Astrocyte of the spinal cord (primary cell): Measurements from ENCODE around the gene SLC25A44.

Source experiments
- DNase-seq: peaks from one replicate; pipeline ENCODE4 v3.0.0; 2011; ENCODE audit warnings: low read depth, low spot score
- H3K4me3 ChIP-seq: 2 replicates; pipeline ENCODE4 v1.5.1; 2011; ENCODE audit warnings: low read depth, mild to moderate bottlenecking, low read length, moderate library complexity
- CTCF ChIP-seq: IDR thresholded peaks from 2 replicates; pipeline ENCODE4 v1.5.1; 2012; ENCODE audit warnings: low read depth, mild to moderate bottlenecking, low read length, inconsistent platforms
- in situ Hi-C: cut with HindIII; loops from 2 replicates; pipeline ENCODE4 v1.10.0; 2017; ENCODE audit warnings: low sequenced_read_pairs

Gene SLC25A44

GRCh38 chr1:156155756-156156510, 38.0 kb upstream of the SLC25A44 start:
- in situ Hi-C loops, result no loop called here
- no peak overlapping the region for H3K4me3 ChIP-seq
- TF ChIP-seq CTCF, result no peak
- no peak for DNase-seq

- in situ Hi-C loops, result no loop called here
- no peak overlapping the region for H3K4me3 ChIP-seq
- no peak for TF ChIP-seq CTCF
- no peak for DNase-seq
These were observed 36.4 kb upstream of the SLC25A44 start for GRCh38 chr1:156157506-156157905.

GRCh38 chr1:156157966-156158365, 35.9 kb upstream of the SLC25A44 start:
- TF ChIP-seq CTCF, result no peak
- in situ Hi-C loops, result no loop called here
- H3K4me3 ChIP-seq, result no peak overlapping the region
- DNase-seq, result no peak

- no peak for TF ChIP-seq CTCF
- in situ Hi-C loops, result no loop called here
- H3K4me3 ChIP-seq, result peak overlapping the region; percentile 32
- no peak for DNase-seq
These were observed 33.7 kb upstream of the SLC25A44 start for GRCh38 chr1:156160000-156160742.

GRCh38 chr1:156160743-156161171, 33.1 kb upstream of the SLC25A44 start:
- in situ Hi-C loops, result no loop called here
- TF ChIP-seq CTCF, result no peak
- DNase-seq, result peak; percentile 74
- peak overlapping the region; percentile 32 for H3K4me3 ChIP-seq

- no peak for DNase-seq
- in situ Hi-C loops, result no loop called here
- no peak overlapping the region for H3K4me3 ChIP-seq
- no peak for TF ChIP-seq CTCF
These were observed 31.4 kb upstream of the SLC25A44 start for GRCh38 chr1:156162430-156163037.
